SKM-1 (cell line): ENCODE results near the gene SPPL3.
"Not testable (repeated sequence)": the region's sequence is repeated elsewhere in the genome, so short reads cannot be mapped to it uniquely, and the experiment has no call there.

Experiments used
- DNase-seq: peaks from one replicate; lab custom pipeline; 2025; ENCODE audit not compliant: unreplicated experiment; lab: John Stamatoyannopoulos, UW

Gene SPPL3

GRCh38 chr12:120845696-120846095, 58.5 kb downstream of the SPPL3 start:
- DNase-seq: no peak

GRCh38 chr12:120844768-120845449, 59.2 kb downstream of the SPPL3 start:
- no peak for DNase-seq

DNA sequence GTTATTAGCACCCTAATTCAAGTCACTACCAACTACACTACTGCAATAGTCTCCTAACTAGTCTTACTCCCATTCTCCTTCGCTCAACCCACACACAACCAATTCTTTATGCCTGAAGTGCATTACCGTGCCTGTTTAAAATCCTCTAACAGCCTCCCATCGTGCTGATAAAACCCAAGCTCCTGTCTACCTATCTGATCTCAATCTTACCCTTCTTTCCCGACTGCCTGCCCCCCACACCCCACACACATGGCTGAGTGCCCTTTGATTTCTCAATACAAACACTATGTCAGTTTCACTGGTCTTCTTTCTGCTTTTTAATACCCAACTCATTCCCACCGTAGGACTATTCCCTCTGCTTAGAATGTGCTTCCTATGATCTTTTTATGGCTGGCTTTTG, 59.9 kb downstream of the SPPL3 start:
- DNase-seq: no peak

DNA sequence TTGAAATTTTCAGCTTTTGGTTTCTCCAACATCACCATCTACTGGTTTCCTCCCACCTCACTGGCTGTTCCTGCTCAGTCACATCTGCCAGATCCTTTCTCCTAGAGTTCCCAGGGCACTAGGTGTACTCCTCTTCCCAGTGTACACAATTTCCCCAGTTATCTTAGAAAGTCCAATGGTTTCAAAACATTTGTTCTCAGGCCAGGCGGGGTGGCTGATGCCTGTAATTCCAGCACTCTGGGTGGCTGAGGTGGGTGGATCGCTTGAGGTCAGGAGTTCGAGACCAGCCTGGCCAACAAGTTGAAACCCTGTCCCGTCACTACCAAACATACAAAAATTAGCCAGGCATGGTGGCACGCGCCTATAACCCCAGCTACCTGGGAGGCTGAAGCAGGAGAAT, 60.7 kb downstream of the SPPL3 start:
- no peak for DNase-seq

DNA sequence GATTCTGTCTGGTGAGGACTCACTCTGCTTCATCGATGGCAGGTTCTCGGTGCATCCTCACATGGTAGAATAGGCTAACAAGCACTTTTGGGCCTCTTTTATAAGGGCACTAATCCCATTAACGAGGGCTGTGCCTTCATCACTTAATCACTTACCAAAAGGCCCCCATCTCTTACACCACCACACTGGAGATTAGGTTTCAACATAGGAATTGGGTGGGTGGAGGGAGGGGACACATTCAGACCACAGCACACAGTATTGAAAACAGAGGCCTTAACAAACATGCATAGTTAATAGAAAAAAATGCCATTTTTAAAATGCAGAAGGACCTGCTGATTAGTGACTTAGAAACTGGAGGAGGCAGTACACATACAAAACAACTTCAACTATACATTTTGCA, 61.6 kb downstream of the SPPL3 start:
- DNase-seq: no peak

- no peak for DNase-seq
Measured at GRCh38 chr12:120841525-120841924, 62.6 kb downstream of the SPPL3 start.

- no peak for DNase-seq
Measured at GRCh38 chr12:120839503-120839902, 64.7 kb downstream of the SPPL3 start.

- not testable (repeated sequence) for DNase-seq
Measured at GRCh38 chr12:120838629-120839383, 65.4 kb downstream of the SPPL3 start.

GRCh38 chr12:120836114-120836684, 68.0 kb downstream of the SPPL3 start:
- no peak for DNase-seq

DNA sequence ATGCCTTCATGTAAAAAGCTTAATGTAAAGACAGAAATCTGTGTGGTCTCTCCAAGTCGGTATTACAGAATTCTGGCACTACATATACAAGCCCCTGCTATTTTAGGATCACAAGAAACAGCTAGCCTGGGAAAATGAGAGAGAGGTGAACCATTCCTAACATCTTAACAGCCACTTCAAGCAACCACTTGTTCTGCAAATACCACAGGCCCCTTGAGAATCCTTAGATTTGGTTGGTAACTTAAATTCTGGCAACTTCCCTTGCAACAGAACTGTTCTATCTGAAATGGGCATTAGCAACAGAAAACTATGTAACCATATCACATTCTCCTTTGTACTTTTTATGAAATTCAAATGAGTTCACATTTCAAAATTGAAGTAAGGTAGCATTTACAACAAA, 68.5 kb downstream of the SPPL3 start:
- DNase-seq: no peak

DNA sequence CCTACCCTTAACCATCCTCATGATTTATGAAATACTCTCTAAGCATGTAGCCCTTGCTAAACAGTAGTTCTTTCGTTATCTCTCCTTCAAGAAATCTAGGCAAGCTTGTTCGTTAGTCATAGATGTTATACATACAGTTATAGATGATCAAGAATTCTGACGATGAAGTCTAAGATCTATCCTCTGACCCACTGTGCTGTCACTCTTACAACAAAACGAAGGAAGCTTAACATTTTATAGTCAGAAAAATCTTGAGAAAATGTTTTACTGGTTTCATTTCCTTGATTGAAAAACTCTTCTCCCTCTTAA, 68.9 kb downstream of the SPPL3 start:
- no peak for DNase-seq

DNA sequence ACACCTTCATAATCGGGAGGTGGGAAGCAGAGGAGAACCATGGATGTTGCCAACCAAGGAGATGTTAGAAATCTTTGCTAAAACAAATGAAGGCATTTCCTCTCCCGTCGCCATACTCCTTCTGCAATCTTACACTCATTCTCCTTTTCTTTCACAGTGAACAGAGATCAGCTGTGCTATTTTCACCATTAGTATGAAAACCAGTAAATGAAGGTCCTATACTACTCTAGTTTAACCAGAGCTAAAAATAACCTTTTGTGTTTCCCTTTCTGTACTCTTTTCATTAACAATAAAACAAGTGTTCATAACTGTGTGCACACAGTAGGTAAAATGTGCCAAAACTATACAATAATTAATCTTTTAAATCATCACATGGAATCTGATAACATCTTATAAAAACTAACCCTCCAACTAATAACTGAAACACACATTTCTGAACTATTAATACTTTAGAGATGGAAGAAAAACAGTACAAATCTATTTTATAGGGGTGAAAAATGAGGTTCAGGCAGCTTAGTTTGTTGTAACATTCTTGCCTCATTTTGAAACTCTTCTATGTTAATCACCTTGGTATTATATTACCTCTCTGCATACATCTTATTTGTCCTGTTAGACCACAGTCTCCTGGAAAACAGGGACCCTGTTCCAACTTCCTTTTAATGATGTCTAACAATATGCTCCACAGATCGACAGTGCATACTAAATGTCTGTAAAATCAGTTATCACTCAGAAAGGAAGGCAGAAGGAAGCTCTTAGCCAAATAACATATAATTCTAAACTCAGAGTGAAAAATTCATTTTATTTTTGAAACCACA, 69.5 kb downstream of the SPPL3 start:
- no peak for DNase-seq

DNA sequence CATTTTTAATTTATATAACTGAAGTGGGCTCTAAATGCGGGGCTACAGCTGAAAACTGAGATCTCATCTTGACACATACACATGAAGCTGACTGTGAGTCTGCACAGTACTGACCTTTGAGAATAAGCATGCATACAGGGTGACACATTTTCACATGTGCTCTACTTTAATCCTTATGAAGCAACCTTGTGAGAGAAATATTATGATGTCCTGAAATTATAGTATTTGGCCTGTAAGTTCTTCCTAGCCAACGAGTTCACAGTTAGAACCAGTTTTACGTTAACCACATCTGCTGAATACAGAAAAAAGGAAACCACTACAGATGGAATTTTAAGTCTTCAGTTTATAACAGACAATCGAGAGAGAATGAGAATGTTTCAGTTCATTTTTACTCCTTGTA, 70.3 kb downstream of the SPPL3 start:
- no peak for DNase-seq

- DNase-seq: no peak
Measured at GRCh38 chr12:120832737-120833136, 71.4 kb downstream of the SPPL3 start.

GRCh38 chr12:120831648-120832267, 72.4 kb downstream of the SPPL3 start:
- DNase-seq: no peak

DNA sequence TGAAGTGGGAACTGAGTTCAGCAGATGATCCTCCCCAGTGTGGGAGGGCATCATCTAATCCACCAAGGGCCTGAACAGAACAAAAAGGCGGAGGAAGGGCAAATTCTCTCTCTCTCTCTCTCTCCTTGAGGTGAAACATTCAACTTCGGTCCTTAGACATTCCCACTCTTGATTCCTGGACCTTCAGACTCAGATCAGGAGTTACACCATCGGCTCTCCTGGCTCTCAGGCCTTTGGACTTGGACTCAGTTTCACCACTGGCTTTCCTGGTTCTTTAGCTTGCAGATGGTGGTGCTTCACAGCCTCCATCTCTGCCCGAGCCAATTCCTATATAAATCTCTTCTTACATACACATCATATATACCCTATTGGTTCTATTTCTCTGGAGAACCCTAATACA, 73.2 kb downstream of the SPPL3 start:
- no peak for DNase-seq

GRCh38 chr12:120830052-120830940, 73.9 kb downstream of the SPPL3 start:
- no peak for DNase-seq

DNA sequence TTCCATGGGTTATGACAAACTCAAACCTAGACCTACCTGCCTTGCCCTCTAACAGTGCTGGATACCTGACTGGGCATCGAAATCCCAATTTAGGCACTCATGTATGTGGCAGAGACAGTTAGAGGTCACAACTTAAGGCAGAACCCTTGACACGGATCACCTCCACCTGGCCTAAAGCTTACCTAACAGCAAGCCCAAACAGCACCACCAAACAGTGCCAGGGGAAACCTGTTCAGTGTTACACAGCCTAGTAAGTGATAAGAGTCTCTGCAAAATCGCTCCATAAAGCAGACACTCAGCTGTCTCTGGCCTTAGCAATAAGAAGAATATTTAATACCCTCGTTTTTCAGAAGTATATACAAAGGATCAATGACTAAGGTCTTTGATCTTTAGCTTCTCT, 77.8 kb downstream of the SPPL3 start:
- no peak for DNase-seq

DNA sequence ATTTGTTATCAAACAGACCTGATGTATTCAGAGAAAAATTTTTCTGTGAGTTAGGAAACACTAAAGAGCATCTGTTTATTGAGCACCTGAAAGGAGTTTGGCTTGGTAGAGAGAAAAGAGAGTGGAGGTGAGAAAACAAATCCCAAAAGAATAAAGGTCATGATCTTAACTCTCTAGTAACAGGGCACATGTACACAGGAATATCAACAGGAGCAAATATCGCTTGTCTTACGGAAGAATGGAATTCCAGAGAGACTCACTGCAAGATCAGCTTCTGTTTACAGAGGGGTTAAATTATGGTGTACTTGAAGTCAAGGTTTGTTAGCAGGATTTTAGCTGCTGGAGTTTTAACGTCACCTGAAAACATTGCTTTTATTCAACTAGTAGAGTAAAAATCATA, 78.8 kb downstream of the SPPL3 start:
- no peak for DNase-seq

GRCh38 chr12:120822832-120823503, 81.2 kb downstream of the SPPL3 start:
- no peak for DNase-seq
